ENCODE data around the gene OTUD1.

- TF ChIP-seq CTCF (IDR thresholded peaks at IDR 0.05), result no peak
- no peak for TF ChIP-seq EZH2 (IDR thresholded peaks at IDR 0.05; ENCODE audit: borderline replicate concordance, insufficient read depth, low read depth, low read length, poor library complexity, severe bottlenecking)
Observed at GRCh38 chr10:23419201-23419600, 19.7 kb upstream of the OTUD1 start.
